Activated B cell treated with CpG ODN at 0.5 μM for 24 hours (primary cell): ENCODE results near the gene NUDT6. TPM values are rescaled to one million over a fixed set of nuclear protein-coding genes. Genes with fewer than 3 reads are reported as not detected.

Source experiments
- ATAC-seq: fragments of 200-7000 bp; cut with Tn5 transposase; one replicate; pipeline ENCODE4 v1.10.0; 2021; ENCODE audit warnings: low read depth, mild to moderate bottlenecking, moderate library complexity
- CTCF ChIA-PET: fragments of 350-600 bp; sonication (Branson Sonifier 250); formaldehyde crosslinking; loops from one replicate; lab custom pipeline; 2021; ENCODE audit warnings: antibody characterized with exemption; lab: Charles Lee
- POLR2A ChIA-PET: fragments of 350-600 bp; sonication (Branson Sonifier 250); formaldehyde crosslinking; loops from one replicate; lab custom pipeline; 2021; ENCODE audit warnings: antibody characterized with exemption; lab: Charles Lee
- DNase-seq: peaks from one replicate; pipeline ENCODE4 v3.0.0; 2022
- H3K27ac Mint-ChIP-seq: one replicate; pipeline ENCODE4 v1.8.0; 2020; ENCODE audit warnings: mixed read lengths
- H3K27me3 Mint-ChIP-seq: one replicate; pipeline ENCODE4 v1.8.0; 2021; ENCODE audit warnings: mixed read lengths
- H3K36me3 Mint-ChIP-seq: one replicate; pipeline ENCODE4 v1.8.0; 2021; ENCODE audit warnings: low read depth, mixed read lengths
- H3K4me1 Mint-ChIP-seq: one replicate; pipeline ENCODE4 v1.8.0; 2021; ENCODE audit warnings: mixed read lengths
- H3K4me3 Mint-ChIP-seq: one replicate; pipeline ENCODE4 v1.8.0; 2020; ENCODE audit warnings: mild to moderate bottlenecking, mixed read lengths
- H3K9me3 Mint-ChIP-seq: one replicate; pipeline ENCODE4 v1.8.0; 2020; ENCODE audit warnings: mixed read lengths
- CTCF ChIP-seq: fragments of 200-600 bp; IDR thresholded peaks from one replicate; pipeline ENCODE4 v1.8.0; 2022; ENCODE audit warnings: antibody characterized with exemption, mild to moderate bottlenecking
- intact Hi-C: fragments of 100-400 bp; cut with micrococcal nuclease; formaldehyde crosslinking; loops from one replicate; pipeline ENCODE4 v1.15.1; 2024
- total RNA-seq: library from RNA; stranded (reverse); gene quantifications from 2 replicates; pipeline ENCODE4 v1.2.3, GENCODE V29; 2022

NUDT6 gene
- total RNA-seq, 1 donor from 2014 or later = 2.4 TPM

GRCh38 chr4:122909683-122910082 lies 12.7 kb downstream of the NUDT6 start:
- no peak overlapping the region for H3K27ac Mint-ChIP-seq
- peaks cover 1% of the 10 kb centered on the region for H3K36me3 Mint-ChIP-seq
- ChIA-PET POLR2A (no interaction called here), CTCF (no interaction called here)
- ATAC-seq (no peak), DNase-seq (no peak)
- H3K4me3 Mint-ChIP-seq = no peak overlapping the region
- no peaks in the 10 kb centered on the region for H3K27me3 Mint-ChIP-seq
- TF ChIP-seq CTCF = no peak
- H3K4me1 Mint-ChIP-seq = no peaks in the 10 kb centered on the region
- intact Hi-C loops = no loop called here
- no peaks in the 10 kb centered on the region for H3K9me3 Mint-ChIP-seq

- no peaks in the 10 kb centered on the region for H3K4me1 Mint-ChIP-seq
- no peak for TF ChIP-seq CTCF
- H3K4me3 Mint-ChIP-seq = no peak overlapping the region
Observed at GRCh38 chr4:122908223-122908622, 14.2 kb downstream of the NUDT6 start.

GRCh38 chr4:122906859-122907305 lies 15.5 kb downstream of the NUDT6 start:
- no peaks in the 10 kb centered on the region for H3K9me3 Mint-ChIP-seq
- no peak overlapping the region for H3K27ac Mint-ChIP-seq
- CTCF ChIA-PET = no interaction called here
- no peak for DNase-seq
- H3K4me1 Mint-ChIP-seq = no peaks in the 10 kb centered on the region
- peaks cover 1% of the 10 kb centered on the region for H3K36me3 Mint-ChIP-seq
- TF ChIP-seq CTCF = no peak
- intact Hi-C loops = no loop called here
- POLR2A ChIA-PET = no interaction called here
- no peak overlapping the region for H3K4me3 Mint-ChIP-seq
- H3K27me3 Mint-ChIP-seq = no peaks in the 10 kb centered on the region
- no peak for ATAC-seq

More at GRCh38 chr4:122908223-122908622, 14.2 kb downstream of the NUDT6 start:
- POLR2A ChIA-PET = no interaction called here
- intact Hi-C loops = no loop called here
- Mint-ChIP-seq H3K9me3 (no peaks in the 10 kb centered on the region), H3K36me3 (peaks cover 1% of the 10 kb centered on the region), H3K27me3 (no peaks in the 10 kb centered on the region), H3K27ac (no peak overlapping the region)
- ATAC-seq (no peak), DNase-seq (no peak)
- CTCF ChIA-PET = no interaction called here

GRCh38 chr4:122903766-122904288 lies 18.6 kb downstream of the NUDT6 start:
- no peak overlapping the region for H3K4me3 Mint-ChIP-seq
- no peak for TF ChIP-seq CTCF
- ChIA-PET POLR2A (no interaction called here), CTCF (interaction anchor here (1.7 to 2.0 kb wide), 2 partner anchors 11 to 146 kb away, joined by 5 to 6 read pairs; no protein-coding TSS in a partner anchor)
- ATAC-seq = no peak
- H3K4me1 Mint-ChIP-seq = no peaks in the 10 kb centered on the region
- no peak overlapping the region for H3K27ac Mint-ChIP-seq
- no peaks in the 10 kb centered on the region for H3K9me3 Mint-ChIP-seq
- H3K27me3 Mint-ChIP-seq = no peaks in the 10 kb centered on the region
- intact Hi-C loops = no loop called here
- no peak for DNase-seq
- peaks cover 1% of the 10 kb centered on the region for H3K36me3 Mint-ChIP-seq

- DNase-seq = no peak
- intact Hi-C loops = no loop called here
- ATAC-seq = no peak
- POLR2A ChIA-PET = no interaction called here
- TF ChIP-seq CTCF = no peak
- CTCF ChIA-PET = no interaction called here
- peaks cover 1% of the 10 kb centered on the region for H3K36me3 Mint-ChIP-seq
- no peaks in the 10 kb centered on the region for H3K9me3 Mint-ChIP-seq
- H3K27ac Mint-ChIP-seq = no peak overlapping the region
- H3K4me1 Mint-ChIP-seq = no peaks in the 10 kb centered on the region
- H3K27me3 Mint-ChIP-seq = no peaks in the 10 kb centered on the region
- no peak overlapping the region for H3K4me3 Mint-ChIP-seq
Observed at GRCh38 chr4:122901247-122902010, 21.0 kb downstream of the NUDT6 start.
